ENCODE results near the gene ZNF319. TPM values are rescaled to one million over a fixed set of nuclear protein-coding genes. Genes with fewer than 3 reads are reported as not detected.
A peak's percentile ranks its signal among the peaks of the same experiment; 100 is the strongest.

Gene ZNF319
- total and polyA plus RNA-seq, 2 of the 13 experiments (the other 11 are each of a cell fraction or from before 2014, with no cell fraction given), result 2.4 to 3.6 TPM

DNA sequence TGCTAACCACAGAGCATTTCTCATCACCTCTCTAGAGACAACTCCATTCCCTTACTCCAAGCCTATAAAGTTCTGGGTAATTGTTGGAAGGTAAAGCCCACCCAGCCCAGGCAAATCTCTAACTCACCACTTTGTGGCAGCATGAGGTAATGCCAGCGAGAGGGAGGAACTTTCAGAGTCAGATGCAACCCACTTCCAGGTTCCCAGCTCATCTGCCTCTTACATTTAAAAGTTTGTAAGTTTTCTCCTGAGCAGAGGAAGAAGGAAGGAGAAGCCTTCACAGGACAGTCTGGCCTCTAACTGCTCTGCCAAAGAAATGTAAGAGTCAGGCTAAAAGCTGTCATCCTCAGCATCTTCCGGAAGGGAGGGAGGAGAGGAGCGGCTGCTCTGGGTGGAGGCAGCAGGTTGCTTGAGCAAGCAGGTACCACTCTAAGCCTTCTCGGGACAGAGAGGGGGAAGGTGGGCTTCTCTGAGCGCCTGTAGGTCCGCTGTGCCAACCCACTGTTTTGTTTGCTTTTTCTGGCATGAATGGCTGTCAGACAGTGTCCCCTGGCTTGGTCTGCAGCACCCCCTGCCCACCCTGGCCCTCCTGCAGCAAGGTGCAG, 1.0 kb downstream of the ZNF319 start (continued):
- TF ChIP-seq NRL (CRISPR knock-in tag; IDR thresholded peaks at IDR 0.05; ENCODE audit: borderline replicate concordance) (no peak), BORCS8-MEF2B (CRISPR knock-in tag; IDR thresholded peaks at IDR 0.05) (no peak), ZNF329 (CRISPR knock-in tag; IDR thresholded peaks at IDR 0.05; ENCODE audit: low read depth) (no peak), ZNF720 (CRISPR knock-in tag; IDR thresholded peaks at IDR 0.05) (no peak), MIXL1 (CRISPR knock-in tag; IDR thresholded peaks at IDR 0.05) (no peak), RARG (CRISPR knock-in tag; IDR thresholded peaks at IDR 0.05; ENCODE audit: low read depth) (no peak), ZFYVE20 (CRISPR knock-in tag; IDR thresholded peaks at IDR 0.05; ENCODE audit: borderline replicate concordance, low read depth) (no peak), CENPX (CRISPR knock-in tag; IDR thresholded peaks at IDR 0.05) (no peak), ARNTL (CRISPR knock-in tag; IDR thresholded peaks at IDR 0.05) (no peak), ZNF326 (CRISPR knock-in tag; IDR thresholded peaks at IDR 0.05; ENCODE audit: borderline replicate concordance) (no peak), NR2F2 (IDR thresholded peaks at IDR 0.05; ENCODE audit: borderline replicate concordance, low read depth) (no peak), CBX5 (CRISPR knock-in tag; IDR thresholded peaks at IDR 0.05; ENCODE audit: borderline replicate concordance) (no peak), HIVEP1 (CRISPR knock-in tag; IDR thresholded peaks at IDR 0.05) (no peak), ZFP36L1 (CRISPR knock-in tag; IDR thresholded peaks at IDR 0.05) (no peak), TMF1 (CRISPR knock-in tag; IDR thresholded peaks at IDR 0.05; ENCODE audit: low read depth) (no peak), ZSCAN21 (CRISPR knock-in tag; IDR thresholded peaks at IDR 0.05; ENCODE audit: borderline replicate concordance) (peak; percentile 39; the same call in 1 of the 2 replicates), ATF7-NPFF (CRISPR knock-in tag; IDR thresholded peaks at IDR 0.05; ENCODE audit: low read depth) (no peak), ARHGAP35 (CRISPR knock-in tag; IDR thresholded peaks at IDR 0.05; ENCODE audit: borderline replicate concordance) (no peak)
- TF ChIP-seq, protein P1, sequence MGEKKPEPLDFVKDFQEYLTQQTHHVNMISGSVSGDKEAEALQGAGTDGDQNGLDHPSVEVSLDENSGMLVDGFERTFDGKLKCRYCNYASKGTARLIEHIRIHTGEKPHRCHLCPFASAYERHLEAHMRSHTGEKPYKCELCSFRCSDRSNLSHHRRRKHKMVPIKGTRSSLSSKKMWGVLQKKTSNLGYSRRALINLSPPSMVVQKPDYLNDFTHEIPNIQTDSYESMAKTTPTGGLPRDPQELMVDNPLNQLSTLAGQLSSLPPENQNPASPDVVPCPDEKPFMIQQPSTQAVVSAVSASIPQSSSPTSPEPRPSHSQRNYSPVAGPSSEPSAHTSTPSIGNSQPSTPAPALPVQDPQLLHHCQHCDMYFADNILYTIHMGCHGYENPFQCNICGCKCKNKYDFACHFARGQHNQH (CRISPR knock-in tag; IDR thresholded peaks at IDR 0.05), result no peak
- TF ChIP-seq, protein P2, sequence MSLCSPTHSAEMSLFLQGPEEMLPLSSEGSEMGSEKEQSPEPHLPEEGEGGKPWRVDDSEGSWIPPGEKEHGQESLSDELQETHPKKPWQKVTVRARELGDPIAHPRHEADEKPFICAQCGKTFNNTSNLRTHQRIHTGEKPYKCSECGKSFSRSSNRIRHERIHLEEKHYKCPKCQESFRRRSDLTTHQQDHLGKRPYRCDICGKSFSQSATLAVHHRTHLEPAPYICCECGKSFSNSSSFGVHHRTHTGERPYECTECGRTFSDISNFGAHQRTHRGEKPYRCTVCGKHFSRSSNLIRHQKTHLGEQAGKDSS (CRISPR knock-in tag; IDR thresholded peaks at IDR 0.05; ENCODE audit: borderline replicate concordance, low read depth), result no peak
- TF ChIP-seq, protein P3, sequence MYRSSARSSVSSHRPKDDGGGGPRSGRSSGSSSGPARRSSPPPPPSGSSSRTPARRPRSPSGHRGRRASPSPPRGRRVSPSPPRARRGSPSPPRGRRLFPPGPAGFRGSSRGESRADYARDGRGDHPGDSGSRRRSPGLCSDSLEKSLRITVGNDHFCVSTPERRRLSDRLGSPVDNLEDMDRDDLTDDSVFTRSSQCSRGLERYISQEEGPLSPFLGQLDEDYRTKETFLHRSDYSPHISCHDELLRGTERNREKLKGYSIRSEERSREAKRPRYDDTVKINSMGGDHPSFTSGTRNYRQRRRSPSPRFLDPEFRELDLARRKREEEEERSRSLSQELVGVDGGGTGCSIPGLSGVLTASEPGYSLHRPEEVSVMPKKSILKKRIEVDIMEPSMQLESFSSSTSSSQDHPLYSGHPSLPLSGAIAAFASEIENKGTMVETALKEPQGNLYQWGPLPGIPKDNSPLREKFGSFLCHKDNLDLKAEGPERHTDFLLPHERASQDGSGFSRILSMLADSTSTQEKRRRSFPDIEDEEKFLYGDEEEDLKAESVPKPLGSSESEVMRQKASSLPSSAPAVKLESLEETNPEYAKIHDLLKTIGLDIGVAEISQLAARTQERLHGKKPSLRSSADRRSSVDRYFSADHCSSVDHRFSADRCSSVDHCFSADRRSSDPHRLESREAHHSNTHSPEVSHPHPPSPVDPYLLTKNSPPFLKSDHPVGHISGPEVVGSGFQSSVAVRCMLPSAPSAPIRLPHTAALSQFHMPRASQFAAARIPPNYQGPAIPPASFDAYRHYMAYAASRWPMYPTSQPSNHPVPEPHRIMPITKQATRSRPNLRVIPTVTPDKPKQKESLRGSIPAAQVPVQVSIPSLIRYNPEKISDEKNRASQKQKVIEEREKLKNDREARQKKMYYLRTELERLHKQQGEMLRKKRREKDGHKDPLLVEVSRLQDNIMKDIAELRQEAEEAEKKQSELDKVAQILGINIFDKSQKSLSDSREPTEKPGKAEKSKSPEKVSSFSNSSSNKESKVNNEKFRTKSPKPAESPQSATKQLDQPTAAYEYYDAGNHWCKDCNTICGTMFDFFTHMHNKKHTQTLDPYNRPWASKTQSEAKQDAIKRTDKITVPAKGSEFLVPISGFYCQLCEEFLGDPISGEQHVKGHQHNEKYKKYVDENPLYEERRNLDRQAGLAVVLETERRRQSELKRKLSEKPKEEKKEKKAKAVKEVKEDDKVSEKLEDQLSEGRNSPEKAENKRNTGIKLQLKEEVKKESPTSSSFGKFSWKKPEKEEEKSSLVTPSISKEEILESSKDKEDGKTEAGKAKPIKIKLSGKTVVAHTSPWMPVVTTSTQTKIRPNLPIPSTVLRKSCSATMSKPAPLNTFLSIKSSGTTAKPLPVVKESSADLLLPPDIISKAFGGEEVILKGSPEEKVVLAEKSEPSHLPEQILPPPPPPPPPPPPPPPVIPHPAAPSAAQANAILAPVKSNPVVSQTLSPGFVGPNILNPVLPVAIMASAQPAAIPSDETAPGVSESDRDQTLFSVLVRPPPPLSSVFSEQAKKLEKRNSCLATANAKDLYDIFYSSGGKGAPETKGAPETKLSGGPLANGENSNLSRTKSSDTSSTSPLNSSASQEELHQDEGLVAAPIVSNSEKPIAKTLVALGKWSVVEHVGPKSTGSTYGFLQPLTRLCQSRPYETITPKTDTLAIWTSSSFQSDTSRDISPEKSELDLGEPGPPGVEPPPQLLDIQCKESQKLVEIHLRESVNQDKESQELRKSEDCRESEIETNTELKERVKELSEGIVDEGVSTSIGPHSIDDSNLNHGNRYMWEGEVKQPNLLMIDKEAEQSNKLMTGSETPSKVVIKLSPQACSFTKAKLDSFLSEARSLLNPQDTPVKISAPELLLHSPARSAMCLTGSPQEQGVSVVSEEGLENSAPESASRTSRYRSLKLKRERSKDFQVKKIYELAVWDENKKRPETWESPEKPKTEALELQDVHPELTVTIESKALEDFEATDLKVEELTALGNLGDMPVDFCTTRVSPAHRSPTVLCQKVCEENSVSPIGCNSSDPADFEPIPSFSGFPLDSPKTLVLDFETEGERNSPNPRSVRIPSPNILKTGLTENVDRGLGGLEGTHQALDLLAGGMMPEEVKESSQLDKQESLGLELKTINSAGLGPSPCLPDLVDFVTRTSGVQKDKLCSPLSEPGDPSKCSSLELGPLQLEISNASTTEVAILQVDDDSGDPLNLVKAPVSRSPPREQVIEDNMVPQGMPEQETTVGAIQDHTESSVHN (CRISPR knock-in tag; IDR thresholded peaks at IDR 0.05), result no peak
